ENCODE results near the gene HIKESHI. TPM values are rescaled to one million over a fixed set of nuclear protein-coding genes. Genes with fewer than 3 reads are reported as not detected.

Gene HIKESHI
- total RNA-seq, 2 experiments from 2014 or later = 34.9 to 48.6 TPM

- Histone ChIP-seq H4K20me1 (ENCODE audit: insufficient read depth, low read length) (no peaks in the 10 kb centered on the region), H3K27ac (ENCODE audit: low read depth, low read length, poor library complexity, severe bottlenecking) (no peak overlapping the region), H3K79me2 (ENCODE audit: insufficient read depth, low read depth, low read length) (no peaks in the 10 kb centered on the region), H2AFZ (ENCODE audit: low read length) (no peak overlapping the region), H3K9me2 (ENCODE audit: insufficient read depth, low read length) (no peaks in the 10 kb centered on the region), H3K36me3 (ENCODE audit: insufficient read depth, low read length) (peaks cover 83% of the 10 kb centered on the region), H3K9me3 (ENCODE audit: low read length) (no peaks in the 10 kb centered on the region), H3K4me3 (ENCODE audit: low read depth, low read length, poor library complexity, severe bottlenecking) (no peak overlapping the region), H3K4me2 (ENCODE audit: low read length) (no peak overlapping the region), H3K4me1 (ENCODE audit: insufficient read depth, low read length, poor library complexity, severe bottlenecking) (no peaks in the 10 kb centered on the region)
- POLR2A ChIA-PET = interaction anchor here (0.6 to 1.0 kb wide), 2 partner anchors 14 to 25 kb away, joined by 3 to 4 read pairs; no protein-coding TSS in a partner anchor
- CTCF ChIA-PET (ENCODE audit: unreplicated experiment) = no interaction called here
- intact Hi-C loops (cut with micrococcal nuclease; ENCODE audit: unreplicated experiment) = no loop called here
- no TSS peak for BruUV-seq (replicated peaks)
- TF ChIP-seq EZH2phosphoT487 (IDR thresholded peaks at IDR 0.05; ENCODE audit: borderline replicate concordance, low read depth, low read length) (no peak), CTCF (conservative IDR thresholded peaks at IDR 0.05; ENCODE audit: low read length) (no peak)
- no peak for DNase-seq (ENCODE audit: low spot score)
These were observed 37.4 kb upstream of the HIKESHI start for GRCh38 chr11:86264649-86265048.

GRCh38 chr11:86265194-86265593 lies 36.8 kb upstream of the HIKESHI start:
- no peaks in the 10 kb centered on the region for H3K9me2 ChIP-seq (ENCODE audit: insufficient read depth, low read length)
- TF ChIP-seq CTCF (conservative IDR thresholded peaks at IDR 0.05; ENCODE audit: low read length) = no peak
- no peak for TF ChIP-seq EZH2phosphoT487 (IDR thresholded peaks at IDR 0.05; ENCODE audit: borderline replicate concordance, low read depth, low read length)
- no peaks in the 10 kb centered on the region for H3K9me3 ChIP-seq (ENCODE audit: low read length)
- H4K20me1 ChIP-seq (ENCODE audit: insufficient read depth, low read length) = no peaks in the 10 kb centered on the region
- DNase-seq (ENCODE audit: low spot score) = no peak
- no peak overlapping the region for H3K4me2 ChIP-seq (ENCODE audit: low read length)
- CTCF ChIA-PET (ENCODE audit: unreplicated experiment) = no interaction called here
- peaks cover 83% of the 10 kb centered on the region for H3K36me3 ChIP-seq (ENCODE audit: insufficient read depth, low read length)
- H3K4me3 ChIP-seq (ENCODE audit: low read depth, low read length, poor library complexity, severe bottlenecking) = no peak overlapping the region
- no peaks in the 10 kb centered on the region for H3K4me1 ChIP-seq (ENCODE audit: insufficient read depth, low read length, poor library complexity, severe bottlenecking)
- H2AFZ ChIP-seq (ENCODE audit: low read length) = no peak overlapping the region
- POLR2A ChIA-PET = interaction anchor here (0.7 to 1.2 kb wide), 3 partner anchors 13 to 528 kb away, joined by 3 to 4 read pairs (median 4); no protein-coding TSS in a partner anchor
- no TSS peak for BruUV-seq (replicated peaks)
- intact Hi-C loops (cut with micrococcal nuclease; ENCODE audit: unreplicated experiment) = no loop called here
- peaks cover 3% of the 10 kb centered on the region; the same call in 1 of the 2 replicates for H3K79me2 ChIP-seq (ENCODE audit: insufficient read depth, low read depth, low read length)
- no peak overlapping the region for H3K27ac ChIP-seq (ENCODE audit: low read depth, low read length, poor library complexity, severe bottlenecking)

DNA sequence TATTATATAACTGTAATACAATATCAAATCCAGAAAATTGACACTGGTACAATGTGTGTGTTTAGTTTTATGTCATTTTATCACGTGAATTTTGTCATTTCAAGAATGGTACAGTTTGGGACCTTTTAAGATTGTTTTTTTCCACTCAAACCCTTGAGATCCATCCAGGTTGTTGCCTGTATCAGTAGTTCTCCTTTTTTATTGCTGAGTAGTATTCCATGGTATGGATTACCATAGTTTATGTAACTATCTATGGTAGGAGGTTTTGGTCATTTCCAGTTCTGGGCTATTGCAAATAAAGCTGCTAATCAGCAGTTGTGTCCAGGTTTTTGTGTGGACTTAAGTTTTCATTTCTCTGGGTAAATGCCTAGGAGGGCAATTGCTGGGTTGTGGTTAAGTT lies 32.4 kb upstream of the HIKESHI start:
- Histone ChIP-seq H3K4me1 (ENCODE audit: insufficient read depth, low read length, poor library complexity, severe bottlenecking) (no peaks in the 10 kb centered on the region), H4K20me1 (ENCODE audit: insufficient read depth, low read length) (no peaks in the 10 kb centered on the region), H3K4me2 (ENCODE audit: low read length) (no peak overlapping the region), H3K9me3 (ENCODE audit: low read length) (no peaks in the 10 kb centered on the region), H3K79me2 (ENCODE audit: insufficient read depth, low read depth, low read length) (peaks cover 26% of the 10 kb centered on the region; the same call in 1 of the 2 replicates), H3K36me3 (ENCODE audit: insufficient read depth, low read length) (peaks cover 76% of the 10 kb centered on the region), H3K27ac (ENCODE audit: low read depth, low read length, poor library complexity, severe bottlenecking) (no peak overlapping the region), H3K4me3 (ENCODE audit: low read depth, low read length, poor library complexity, severe bottlenecking) (no peak overlapping the region), H3K9me2 (ENCODE audit: insufficient read depth, low read length) (no peaks in the 10 kb centered on the region), H2AFZ (ENCODE audit: low read length) (no peak overlapping the region)
- intact Hi-C loops (cut with micrococcal nuclease; ENCODE audit: unreplicated experiment) = no loop called here
- ChIA-PET CTCF (ENCODE audit: unreplicated experiment) (no interaction called here), POLR2A (interaction anchor here (1.2 kb wide), 1 partner anchor 9 kb away, joined by 4 read pairs; no protein-coding TSS in a partner anchor)
- no peak for TF ChIP-seq EZH2phosphoT487 (IDR thresholded peaks at IDR 0.05; ENCODE audit: borderline replicate concordance, low read depth, low read length)
- no peak for TF ChIP-seq CTCF (conservative IDR thresholded peaks at IDR 0.05; ENCODE audit: low read length)
- no TSS peak for BruUV-seq (replicated peaks)
- no peak for DNase-seq (ENCODE audit: low spot score)

Data from OCI-LY7 (cell line).